T-helper 9 cell (primary cell): Measurements from ENCODE around the gene NPR1.
"Not testable (repeated sequence)": the region's sequence is repeated elsewhere in the genome, so short reads cannot be mapped to it uniquely, and the experiment has no call there.

Source experiments
- DNase-seq: peaks from one replicate; pipeline ENCODE4 v3.0.0-alpha.2; 2020
- total RNA-seq, 2 donors: gene quantifications; one replicate each; lab custom pipeline; 2026; lab: John Stamatoyannopoulos, UW

Gene NPR1
- total RNA-seq = 0 reads per million in 2 donors

GRCh38 chr1:153678519-153679336 is at the start of gene NPR1:
NPR1 (plus strand) TSS chr1:153678688; CDS start chr1:153679109, 421 bp downstream.
- DNase-seq = peak; percentile 16

GRCh38 chr1:153629343-153629665 is 49.2 kb upstream of the NPR1 start:
- no peak for DNase-seq

GRCh38 chr1:153629971-153630370 is 48.5 kb upstream of the NPR1 start:
- no peak for DNase-seq

- no peak for DNase-seq
Measured at GRCh38 chr1:153630384-153630783, 48.1 kb upstream of the NPR1 start.

- DNase-seq = no peak
Measured at GRCh38 chr1:153631047-153632022, 47.2 kb upstream of the NPR1 start.

- DNase-seq = no peak
Measured at GRCh38 chr1:153633161-153633753, 45.2 kb upstream of the NPR1 start.

GRCh38 chr1:153633754-153634665 is 44.5 kb upstream of the NPR1 start, which contains the start of gene CHTOP:
CHTOP (plus strand) TSS chr1:153634066; CDS start chr1:153636589, 2,523 bp downstream.
- DNase-seq = peak; percentile 92

GRCh38 chr1:153635872-153636271 is 42.6 kb upstream of the NPR1 start:
- DNase-seq = no peak

GRCh38 chr1:153636312-153636711 is 42.2 kb upstream of the NPR1 start:
- DNase-seq = no peak

GRCh38 chr1:153638261-153638660 is 40.2 kb upstream of the NPR1 start:
- no peak for DNase-seq

GRCh38 chr1:153639280-153639679 is 39.2 kb upstream of the NPR1 start:
- DNase-seq = no peak

- not testable (repeated sequence) for DNase-seq
Measured at GRCh38 chr1:153640213-153640612, 38.3 kb upstream of the NPR1 start.

- DNase-seq = no peak
Measured at GRCh38 chr1:153640861-153641260, 37.6 kb upstream of the NPR1 start.

- DNase-seq = no peak
Measured at GRCh38 chr1:153642161-153642560, 36.3 kb upstream of the NPR1 start.

GRCh38 chr1:153643100-153643499 is 35.4 kb upstream of the NPR1 start:
- DNase-seq = no peak

- DNase-seq = no peak
Measured at GRCh38 chr1:153643816-153644215, 34.7 kb upstream of the NPR1 start.

- DNase-seq = no peak
Measured at GRCh38 chr1:153646672-153647345, 31.7 kb upstream of the NPR1 start.

- no peak for DNase-seq
Measured at GRCh38 chr1:153647346-153647714, 31.2 kb upstream of the NPR1 start.

GRCh38 chr1:153648000-153648643 is 30.4 kb upstream of the NPR1 start:
- DNase-seq = no peak

- DNase-seq = no peak
Measured at GRCh38 chr1:153649137-153649862, 29.2 kb upstream of the NPR1 start.
